ENCODE measurements around the gene MCM7.

DNA sequence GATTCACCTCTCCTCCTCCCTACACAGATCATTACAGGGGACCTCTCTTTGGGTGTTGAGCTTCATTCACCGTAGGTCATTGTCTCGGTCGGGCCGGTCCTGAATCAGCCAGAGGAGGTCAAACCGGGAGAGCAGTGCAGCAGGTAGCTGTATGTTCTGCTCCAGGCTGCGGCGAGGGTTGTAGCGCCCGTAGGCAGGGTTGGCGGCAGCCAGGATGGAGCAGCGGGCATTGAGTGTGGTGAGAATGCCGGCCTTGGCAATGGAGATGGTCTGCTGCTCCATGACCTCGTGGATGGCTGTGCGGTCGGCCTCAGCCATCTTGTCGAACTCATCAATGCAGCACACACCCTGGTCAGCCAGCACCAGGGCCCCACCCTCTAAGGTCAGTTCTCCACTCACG, 5.5 kb downstream of the MCM7 start:
- TF ChIP-seq CTCF (IDR thresholded peaks at IDR 0.05) (no peak), POLR2A (IDR thresholded peaks at IDR 0.05) (no peak)
